HEK293 (cell line): ENCODE measurements around the gene KIRREL3.

Source experiments
- ATF2 ChIP-seq: fragments of 450-650 bp; formaldehyde crosslinking; IDR thresholded peaks from 2 replicates; pipeline ENCODE4 v1.5.1; 2016; ENCODE audit warnings: missing biosample characterization, missing genetic modification characterization, low read depth
- CTCF ChIP-seq: fragments of 450-650 bp; formaldehyde crosslinking; IDR thresholded peaks from 2 replicates; pipeline ENCODE4 v1.5.1; 2016; ENCODE audit warnings: missing biosample characterization, missing genetic modification characterization
- YY1 ChIP-seq: fragments of 450-650 bp; formaldehyde crosslinking; IDR thresholded peaks from 2 replicates; pipeline ENCODE4 v1.5.1; 2018; ENCODE audit warnings: missing biosample characterization, missing genetic modification characterization
- ZNF10 ChIP-seq: fragments of 450-650 bp; formaldehyde crosslinking; IDR thresholded peaks from 2 replicates; pipeline ENCODE4 v1.5.1; 2017; ENCODE audit warnings: missing biosample characterization, missing genetic modification characterization
- ZNF24 ChIP-seq: fragments of 450-650 bp; formaldehyde crosslinking; IDR thresholded peaks from 2 replicates; pipeline ENCODE4 v1.5.1; 2016; ENCODE audit warnings: missing biosample characterization, missing genetic modification characterization
- TF ChIP-seq, protein P1 (sequence below): fragments of 450-650 bp; formaldehyde crosslinking; IDR thresholded peaks from 2 replicates; pipeline ENCODE4 v1.5.1; 2016; ENCODE audit warnings: missing biosample characterization, missing genetic modification characterization

- TF ChIP-seq CTCF (tag by site-specific recombination): no peak
- no peak for TF ChIP-seq ATF2 (tag by site-specific recombination)
- no peak for TF ChIP-seq ZNF24 (tag by site-specific recombination)
- TF ChIP-seq YY1 (tag by site-specific recombination): no peak
- TF ChIP-seq, protein P1, sequence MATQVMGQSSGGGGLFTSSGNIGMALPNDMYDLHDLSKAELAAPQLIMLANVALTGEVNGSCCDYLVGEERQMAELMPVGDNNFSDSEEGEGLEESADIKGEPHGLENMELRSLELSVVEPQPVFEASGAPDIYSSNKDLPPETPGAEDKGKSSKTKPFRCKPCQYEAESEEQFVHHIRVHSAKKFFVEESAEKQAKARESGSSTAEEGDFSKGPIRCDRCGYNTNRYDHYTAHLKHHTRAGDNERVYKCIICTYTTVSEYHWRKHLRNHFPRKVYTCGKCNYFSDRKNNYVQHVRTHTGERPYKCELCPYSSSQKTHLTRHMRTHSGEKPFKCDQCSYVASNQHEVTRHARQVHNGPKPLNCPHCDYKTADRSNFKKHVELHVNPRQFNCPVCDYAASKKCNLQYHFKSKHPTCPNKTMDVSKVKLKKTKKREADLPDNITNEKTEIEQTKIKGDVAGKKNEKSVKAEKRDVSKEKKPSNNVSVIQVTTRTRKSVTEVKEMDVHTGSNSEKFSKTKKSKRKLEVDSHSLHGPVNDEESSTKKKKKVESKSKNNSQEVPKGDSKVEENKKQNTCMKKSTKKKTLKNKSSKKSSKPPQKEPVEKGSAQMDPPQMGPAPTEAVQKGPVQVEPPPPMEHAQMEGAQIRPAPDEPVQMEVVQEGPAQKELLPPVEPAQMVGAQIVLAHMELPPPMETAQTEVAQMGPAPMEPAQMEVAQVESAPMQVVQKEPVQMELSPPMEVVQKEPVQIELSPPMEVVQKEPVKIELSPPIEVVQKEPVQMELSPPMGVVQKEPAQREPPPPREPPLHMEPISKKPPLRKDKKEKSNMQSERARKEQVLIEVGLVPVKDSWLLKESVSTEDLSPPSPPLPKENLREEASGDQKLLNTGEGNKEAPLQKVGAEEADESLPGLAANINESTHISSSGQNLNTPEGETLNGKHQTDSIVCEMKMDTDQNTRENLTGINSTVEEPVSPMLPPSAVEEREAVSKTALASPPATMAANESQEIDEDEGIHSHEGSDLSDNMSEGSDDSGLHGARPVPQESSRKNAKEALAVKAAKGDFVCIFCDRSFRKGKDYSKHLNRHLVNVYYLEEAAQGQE: no peak
- no peak for TF ChIP-seq ZNF10 (tag by site-specific recombination)
Measured at GRCh38 chr11:126424471-126425039, 576.0 kb downstream of the KIRREL3 start.
